Measurements from ENCODE around the gene SBK1.

DNA sequence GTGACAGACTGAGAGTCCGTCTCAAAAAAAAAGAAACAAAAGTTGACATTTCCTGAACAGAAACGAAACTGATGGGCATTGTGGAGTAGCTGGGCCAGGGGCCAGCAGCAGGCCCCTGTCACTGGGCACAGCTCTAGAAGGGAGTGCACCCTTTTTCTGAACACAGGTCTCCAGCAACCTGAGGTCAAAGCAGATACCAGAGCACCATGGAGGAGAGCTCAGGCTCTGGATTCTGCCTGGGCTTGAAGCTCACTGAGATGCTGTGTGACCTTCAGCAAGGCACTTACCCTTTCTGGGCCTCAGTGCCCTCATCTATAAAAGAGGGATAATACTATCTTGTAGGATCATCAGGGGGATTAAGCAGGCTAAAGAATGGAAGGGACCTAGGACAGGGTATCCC is 5.0 kb downstream of the SBK1 start:
- TF ChIP-seq, protein P1, sequence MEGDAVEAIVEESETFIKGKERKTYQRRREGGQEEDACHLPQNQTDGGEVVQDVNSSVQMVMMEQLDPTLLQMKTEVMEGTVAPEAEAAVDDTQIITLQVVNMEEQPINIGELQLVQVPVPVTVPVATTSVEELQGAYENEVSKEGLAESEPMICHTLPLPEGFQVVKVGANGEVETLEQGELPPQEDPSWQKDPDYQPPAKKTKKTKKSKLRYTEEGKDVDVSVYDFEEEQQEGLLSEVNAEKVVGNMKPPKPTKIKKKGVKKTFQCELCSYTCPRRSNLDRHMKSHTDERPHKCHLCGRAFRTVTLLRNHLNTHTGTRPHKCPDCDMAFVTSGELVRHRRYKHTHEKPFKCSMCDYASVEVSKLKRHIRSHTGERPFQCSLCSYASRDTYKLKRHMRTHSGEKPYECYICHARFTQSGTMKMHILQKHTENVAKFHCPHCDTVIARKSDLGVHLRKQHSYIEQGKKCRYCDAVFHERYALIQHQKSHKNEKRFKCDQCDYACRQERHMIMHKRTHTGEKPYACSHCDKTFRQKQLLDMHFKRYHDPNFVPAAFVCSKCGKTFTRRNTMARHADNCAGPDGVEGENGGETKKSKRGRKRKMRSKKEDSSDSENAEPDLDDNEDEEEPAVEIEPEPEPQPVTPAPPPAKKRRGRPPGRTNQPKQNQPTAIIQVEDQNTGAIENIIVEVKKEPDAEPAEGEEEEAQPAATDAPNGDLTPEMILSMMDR (IDR thresholded peaks at IDR 0.05) = no peak
- no peak for TF ChIP-seq EZH2 (IDR thresholded peaks at IDR 0.05)

Data from neural progenitor cell (in vitro differentiated cells).